ENCODE results near the gene SLC22A1.
"Not testable (repeated sequence)": the region's sequence is repeated elsewhere in the genome, so short reads cannot be mapped to it uniquely, and the experiment has no call there.

SLC22A1 gene

GRCh38 chr6:160093946-160094345 is 27.7 kb upstream of the SLC22A1 start:
- no peak for DNase-seq (ENCODE audit: low spot score)

GRCh38 chr6:160095146-160095845 is 26.3 kb upstream of the SLC22A1 start:
- DNase-seq (ENCODE audit: low spot score), result no peak

- peak; percentile 93 for DNase-seq (ENCODE audit: low spot score)
Measured at GRCh38 chr6:160101277-160102205, 20.1 kb upstream of the SLC22A1 start.

- DNase-seq (ENCODE audit: low spot score), result peak; percentile 39
Measured at GRCh38 chr6:160102399-160102798, 19.2 kb upstream of the SLC22A1 start.

GRCh38 chr6:160102956-160103824 is 18.4 kb upstream of the SLC22A1 start:
- peak; percentile 86 for DNase-seq (ENCODE audit: low spot score)

GRCh38 chr6:160103825-160104100 is 17.9 kb upstream of the SLC22A1 start:
- DNase-seq (ENCODE audit: low spot score), result no peak

- DNase-seq (ENCODE audit: low spot score), result no peak
Measured at GRCh38 chr6:160104821-160105517, 16.6 kb upstream of the SLC22A1 start.

- no peak for DNase-seq (ENCODE audit: low spot score)
Measured at GRCh38 chr6:160106010-160106409, 15.6 kb upstream of the SLC22A1 start.

- DNase-seq (ENCODE audit: low spot score), result no peak
Measured at GRCh38 chr6:160106701-160107100, 14.9 kb upstream of the SLC22A1 start.

- no peak for DNase-seq (ENCODE audit: low spot score)
Measured at GRCh38 chr6:160108077-160108476, 13.5 kb upstream of the SLC22A1 start.

- no peak for DNase-seq (ENCODE audit: low spot score)
Measured at GRCh38 chr6:160110586-160111123, 11.0 kb upstream of the SLC22A1 start.

- no peak for DNase-seq (ENCODE audit: low spot score)
Measured at GRCh38 chr6:160111806-160112205, 9.8 kb upstream of the SLC22A1 start.

- no peak for DNase-seq (ENCODE audit: low spot score)
Measured at GRCh38 chr6:160112628-160113299, 8.9 kb upstream of the SLC22A1 start.

- DNase-seq (ENCODE audit: low spot score), result not testable (repeated sequence)
Measured at GRCh38 chr6:160114536-160114935, 7.1 kb upstream of the SLC22A1 start.

GRCh38 chr6:160115421-160115820 is 6.2 kb upstream of the SLC22A1 start:
- no peak for DNase-seq (ENCODE audit: low spot score)

- DNase-seq (ENCODE audit: low spot score), result no peak
Measured at GRCh38 chr6:160116411-160116810, 5.2 kb upstream of the SLC22A1 start.

- DNase-seq (ENCODE audit: low spot score), result no peak
Measured at GRCh38 chr6:160117137-160117536, 4.5 kb upstream of the SLC22A1 start.

- DNase-seq (ENCODE audit: low spot score), result no peak
Measured at GRCh38 chr6:160118620-160119229, 2.9 kb upstream of the SLC22A1 start.

- DNase-seq (ENCODE audit: low spot score), result no peak
Measured at GRCh38 chr6:160120087-160120486, 1.5 kb upstream of the SLC22A1 start.

GRCh38 chr6:160121981-160122380 is 366 bp downstream of the SLC22A1 start:
- DNase-seq (ENCODE audit: low spot score), result no peak

GRCh38 chr6:160122744-160123143 is 1.1 kb downstream of the SLC22A1 start:
- no peak for DNase-seq (ENCODE audit: low spot score)

All from hematopoietic multipotent progenitor cell treated with erythropoietin and hydrocortisone succinate and interleukin-3 and kit ligand, for 17 days (in vitro differentiated cells).